Activated CD4-positive, alpha-beta memory T cell treated with anti-CD3 and anti-CD28 coated beads for 36 hours (primary cell): ENCODE results near the gene CCNG1. TPM values are rescaled to one million over a fixed set of nuclear protein-coding genes. Genes with fewer than 3 reads are reported as not detected.

Experiments used
- CTCF ChIA-PET: fragments of 350-600 bp; sonication (Branson Sonifier 250); formaldehyde crosslinking; loops from one replicate; lab custom pipeline; 2021; ENCODE audit warnings: antibody characterized with exemption, inconsistent platforms; lab: Charles Lee
- POLR2A ChIA-PET: fragments of 350-600 bp; sonication (Branson Sonifier 250); formaldehyde crosslinking; loops from one replicate; lab custom pipeline; 2021; ENCODE audit warnings: antibody characterized with exemption; lab: Charles Lee
- DNase-seq: peaks from one replicate; pipeline ENCODE4 v3.0.0-alpha.2; 2020
- H3K27ac Mint-ChIP-seq: one replicate; pipeline ENCODE4 v1.8.0; 2021; ENCODE audit warnings: mixed read lengths
- H3K27me3 Mint-ChIP-seq: one replicate; pipeline ENCODE4 v1.8.0; 2021; ENCODE audit warnings: mixed read lengths
- H3K36me3 Mint-ChIP-seq: one replicate; pipeline ENCODE4 v1.8.0; 2021; ENCODE audit warnings: mixed read lengths
- H3K4me1 Mint-ChIP-seq: one replicate; pipeline ENCODE4 v1.8.0; 2021; ENCODE audit warnings: low read depth, mixed read lengths
- H3K4me3 Mint-ChIP-seq: one replicate; pipeline ENCODE4 v1.8.0; 2021; ENCODE audit warnings: mild to moderate bottlenecking, mixed read lengths
- H3K9me3 Mint-ChIP-seq: one replicate; pipeline ENCODE4 v1.8.0; 2021; ENCODE audit warnings: mixed read lengths
- intact Hi-C: fragments of 100-400 bp; cut with micrococcal nuclease; formaldehyde crosslinking; loops from one replicate; pipeline ENCODE4 v1.15.1; 2023
- total RNA-seq, 2 experiments: library from RNA; stranded (reverse); gene quantifications; one replicate each; pipeline ENCODE4 v1.2.3, GENCODE V29; 2021

The CCNG1 gene
- total RNA-seq, 2 experiments from 2014 or later, result 139 to 164 TPM

DNA sequence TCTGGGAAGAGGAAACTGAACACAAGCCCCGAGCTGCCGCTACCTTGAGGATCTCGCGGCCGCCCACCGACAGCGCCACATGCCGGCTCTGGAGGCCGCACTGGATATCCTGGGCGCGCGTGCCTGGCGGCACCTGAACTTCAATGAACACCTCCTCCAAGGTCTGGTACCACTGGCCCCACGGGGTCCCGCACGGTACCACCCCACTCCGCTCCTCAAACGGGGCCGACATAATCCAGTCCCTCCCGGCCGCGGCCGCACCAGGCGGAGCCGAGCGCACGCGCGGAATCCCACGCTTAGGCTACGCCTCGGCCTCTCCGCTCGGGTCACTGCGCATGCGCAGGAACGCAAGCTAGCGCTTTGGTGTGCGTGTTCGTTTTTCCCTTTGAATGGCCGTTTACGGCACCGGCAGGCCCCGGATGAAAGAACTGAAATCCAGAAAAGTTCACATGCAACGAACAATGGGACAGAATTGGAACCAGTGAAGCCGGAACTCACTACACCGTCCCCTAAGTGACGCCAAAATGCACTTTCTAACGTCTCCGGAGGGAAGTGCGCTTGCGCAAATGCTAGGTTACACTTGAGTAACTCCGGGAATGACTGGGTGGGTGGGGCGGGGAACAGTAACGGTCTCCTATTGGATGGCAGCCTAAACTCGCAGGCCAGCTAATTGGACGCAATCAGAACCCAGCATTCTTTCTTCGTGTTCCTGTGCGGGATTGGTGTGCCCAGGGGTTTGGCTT, 22.6 kb downstream of the CCNG1 start, which contains the start of gene NUDCD2:
Gene NUDCD2, minus strand, starts transcription at position 284 of the 743 bp plus-strand sequence. Its CDS starts 52 bp downstream, at position 232.
- Mint-ChIP-seq H3K36me3 (peaks cover 44% of the 10 kb centered on the region), H3K4me1 (peaks cover 37% of the 10 kb centered on the region), H3K4me3 (peak within 1 kb of the TSS; percentile 96), H3K27ac (peak within 1 kb of the TSS; percentile 100), H3K9me3 (no peaks in the 10 kb centered on the region), H3K27me3 (peaks cover 4% of the 10 kb centered on the region)
- peak; percentile 97 for DNase-seq
- POLR2A ChIA-PET, result interaction anchor here (0.9 to 6.2 kb wide), 4 partner anchors 18 to 56 kb away, joined by 3 to 235 read pairs (median 67); partner anchors contain the start of genes CCNG1 and MAT2B
- CTCF ChIA-PET, result interaction anchor here (0.7 to 4.4 kb wide), 15 partner anchors 10 to 104 kb away, joined by 3 to 47 read pairs (median 4); partner anchors contain the start of genes CCNG1 and MAT2B
- intact Hi-C loops, result loop anchor here (1.0 kb wide), 2 partner anchors 23 to 46 kb away; partner anchors contain the start of gene CCNG1

DNA sequence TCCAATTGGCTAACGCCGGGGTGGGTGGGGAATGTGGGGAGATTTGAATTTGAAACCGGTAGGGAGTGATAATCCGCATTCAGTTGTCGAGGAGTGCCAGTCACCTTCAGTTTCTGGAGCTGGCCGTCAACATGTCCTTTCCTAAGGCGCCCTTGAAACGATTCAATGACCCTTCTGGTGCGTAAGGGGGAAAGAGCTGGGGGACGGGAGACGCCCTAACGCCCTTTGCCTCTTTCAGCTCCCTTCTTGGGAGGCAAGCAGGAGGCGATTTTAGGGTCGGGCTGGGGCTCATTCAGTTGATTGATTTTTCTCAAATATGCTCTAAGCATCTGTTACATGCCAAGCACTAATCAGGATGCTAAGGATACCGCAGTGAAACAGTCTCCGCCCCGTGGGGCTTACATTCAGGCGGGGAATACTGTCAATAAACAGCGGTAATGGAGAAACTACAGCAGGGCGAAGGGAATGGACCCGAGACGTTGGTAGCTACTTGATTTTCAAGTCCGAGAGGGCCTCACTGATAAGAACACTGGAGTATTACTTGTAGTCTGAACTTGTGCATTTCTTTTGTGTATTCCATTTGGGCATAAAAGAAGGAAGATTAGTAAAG, 23.3 kb downstream of the CCNG1 start, which contains the start of gene HMMR:
Gene HMMR, plus strand, starts transcription at position 71 of the 610 bp plus-strand sequence. Its CDS starts 61 bp downstream, at position 132.
- H3K4me3 Mint-ChIP-seq, result peak within 1 kb of the TSS; percentile 96
- H3K9me3 Mint-ChIP-seq, result no peaks in the 10 kb centered on the region
- peaks cover 4% of the 10 kb centered on the region for H3K27me3 Mint-ChIP-seq
- ChIA-PET CTCF (interaction anchor here (0.7 to 4.4 kb wide), 9 partner anchors 13 to 104 kb away, joined by 3 to 47 read pairs (median 6); partner anchors contain the start of genes CCNG1 and MAT2B), POLR2A (interaction anchor here (0.9 to 6.2 kb wide), 4 partner anchors 17 to 55 kb away, joined by 3 to 235 read pairs (median 67); partner anchors contain the start of genes CCNG1 and MAT2B)
- intact Hi-C loops, result loop anchor here (1.0 kb wide), 2 partner anchors 23 to 46 kb away; partner anchors contain the start of gene CCNG1
- peaks cover 39% of the 10 kb centered on the region for H3K36me3 Mint-ChIP-seq
- no peak for DNase-seq
- peak within 1 kb of the TSS; percentile 100 for H3K27ac Mint-ChIP-seq
- peaks cover 33% of the 10 kb centered on the region for H3K4me1 Mint-ChIP-seq

DNA sequence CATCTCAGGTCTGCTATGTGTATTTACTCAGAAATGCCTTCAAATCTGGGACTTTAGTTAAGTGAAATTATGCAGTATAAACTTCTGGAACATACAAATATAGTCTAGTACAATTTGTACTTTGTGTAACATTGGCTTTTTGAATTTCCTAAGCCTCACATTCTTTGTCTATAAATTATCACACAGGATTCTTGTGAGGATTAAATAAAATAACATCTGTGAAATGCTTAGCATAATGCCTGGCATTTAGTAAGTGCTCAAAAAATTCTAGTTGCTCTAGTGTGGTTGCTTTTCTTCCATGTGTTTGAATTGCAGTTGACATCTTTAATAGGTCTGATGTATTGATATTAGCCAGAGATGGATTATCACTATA, 25.7 kb downstream of the CCNG1 start:
- Mint-ChIP-seq H3K36me3 (peaks cover 31% of the 10 kb centered on the region), H3K4me1 (peaks cover 24% of the 10 kb centered on the region), H3K27ac (peak overlapping the region; percentile 33), H3K27me3 (peaks cover 4% of the 10 kb centered on the region), H3K4me3 (no peak overlapping the region), H3K9me3 (no peaks in the 10 kb centered on the region)
- ChIA-PET CTCF (interaction anchor here (0.6 to 1.0 kb wide), 2 partner anchors 26 to 47 kb away, joined by 3 read pairs; partner anchors contain the start of gene CCNG1), POLR2A (interaction anchor here (0.7 to 6.2 kb wide), 2 partner anchors 34 to 44 kb away, joined by 3 to 235 read pairs; partner anchors contain the start of gene MAT2B)
- intact Hi-C loops, result no loop called here
- DNase-seq, result no peak

DNA sequence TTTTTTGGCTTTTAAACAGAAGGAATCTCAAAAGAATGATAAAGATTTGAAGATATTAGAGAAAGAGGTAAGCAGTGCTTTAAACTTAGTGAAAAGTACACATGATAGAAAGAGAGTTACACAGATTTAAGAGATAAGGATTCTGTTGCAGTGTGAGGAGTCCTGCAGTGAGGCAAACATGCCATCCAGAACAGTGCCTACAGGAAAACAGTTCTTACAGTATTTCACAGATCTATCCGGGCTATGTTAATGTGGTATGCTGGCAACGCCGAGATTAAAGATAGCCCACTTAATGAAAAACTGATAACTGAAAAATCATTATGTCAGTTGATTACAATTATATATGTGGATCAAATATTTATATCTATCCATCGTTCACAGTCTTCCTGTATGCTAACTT, 30.3 kb downstream of the CCNG1 start:
- DNase-seq, result no peak
- no peaks in the 10 kb centered on the region for H3K27me3 Mint-ChIP-seq
- peaks cover 44% of the 10 kb centered on the region for H3K36me3 Mint-ChIP-seq
- H3K4me3 Mint-ChIP-seq, result no peak overlapping the region
- ChIA-PET POLR2A (interaction anchor here (0.6 kb wide), 1 partner anchor 30 kb away, joined by 3 read pairs; no protein-coding TSS in a partner anchor), CTCF (interaction anchor here (1.4 kb wide), 1 partner anchor 38 kb away, joined by 4 read pairs; the partner anchor contains the start of gene MAT2B)
- H3K9me3 Mint-ChIP-seq, result no peaks in the 10 kb centered on the region
- peaks cover 15% of the 10 kb centered on the region for H3K4me1 Mint-ChIP-seq
- no peak overlapping the region for H3K27ac Mint-ChIP-seq
- intact Hi-C loops, result no loop called here

DNA sequence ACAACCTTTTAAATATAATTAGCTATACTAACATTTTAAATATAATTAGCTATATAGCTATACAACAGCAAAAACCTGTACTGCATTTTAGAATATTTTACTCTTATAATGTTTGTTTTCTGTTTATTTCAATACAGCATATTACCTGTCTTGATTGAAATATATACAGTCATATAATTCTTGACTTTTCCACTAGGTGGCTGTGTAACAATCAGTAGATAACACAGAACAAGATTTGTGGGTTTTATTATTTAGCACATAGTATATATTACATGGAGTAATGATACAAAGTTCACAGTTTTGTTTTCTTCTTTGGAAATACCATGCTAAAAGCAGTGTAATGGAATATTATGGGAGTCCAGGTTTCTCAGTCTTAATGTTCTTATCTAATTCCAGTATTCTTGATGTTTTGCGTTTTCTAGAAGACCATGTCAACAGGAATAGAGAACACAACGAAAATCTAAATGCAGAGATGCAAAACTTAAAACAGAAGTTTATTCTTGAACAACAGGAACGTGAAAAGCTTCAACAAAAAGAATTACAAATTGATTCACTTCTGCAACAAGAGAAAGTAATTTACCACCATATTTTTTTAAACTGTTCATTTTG, 36.3 kb downstream of the CCNG1 start:
- Mint-ChIP-seq H3K27me3 (no peaks in the 10 kb centered on the region), H3K4me1 (peaks cover 6% of the 10 kb centered on the region), H3K27ac (no peak overlapping the region), H3K4me3 (no peak overlapping the region), H3K36me3 (peaks cover 58% of the 10 kb centered on the region), H3K9me3 (no peaks in the 10 kb centered on the region)
- DNase-seq, result no peak
- ChIA-PET CTCF (interaction anchor here (0.7 to 3.8 kb wide), 11 partner anchors 9 to 92 kb away, joined by 3 to 27 read pairs (median 3); partner anchors contain the start of gene HMMR), POLR2A (no interaction called here)
- intact Hi-C loops, result loop anchor here (1.0 to 2.0 kb wide), 2 partner anchors 30 to 219 kb away; no protein-coding TSS in a partner anchor

DNA sequence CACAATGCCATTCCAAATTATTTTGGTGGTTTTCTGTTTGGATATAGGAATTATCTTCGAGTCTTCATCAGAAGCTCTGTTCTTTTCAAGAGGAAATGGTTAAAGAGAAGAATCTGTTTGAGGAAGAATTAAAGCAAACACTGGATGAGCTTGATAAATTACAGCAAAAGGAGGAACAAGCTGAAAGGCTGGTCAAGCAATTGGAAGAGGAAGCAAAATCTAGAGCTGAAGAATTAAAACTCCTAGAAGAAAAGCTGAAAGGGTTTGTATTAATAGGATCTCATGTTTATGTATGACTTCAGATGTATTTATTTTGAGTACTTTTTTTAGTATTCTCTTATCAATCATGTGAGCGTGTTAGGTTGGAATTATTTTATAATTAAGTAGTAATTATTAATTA, 38.0 kb downstream of the CCNG1 start:
- ChIA-PET CTCF (interaction anchor here (1.3 to 3.8 kb wide), 3 partner anchors 14 to 1029 kb away, joined by 3 to 27 read pairs (median 5); no protein-coding TSS in a partner anchor), POLR2A (no interaction called here)
- peaks cover 59% of the 10 kb centered on the region for H3K36me3 Mint-ChIP-seq
- DNase-seq, result no peak
- H3K4me3 Mint-ChIP-seq, result no peak overlapping the region
- peaks cover 10% of the 10 kb centered on the region for H3K4me1 Mint-ChIP-seq
- intact Hi-C loops, result no loop called here
- H3K27ac Mint-ChIP-seq, result no peak overlapping the region
- H3K9me3 Mint-ChIP-seq, result no peaks in the 10 kb centered on the region
- no peaks in the 10 kb centered on the region for H3K27me3 Mint-ChIP-seq

DNA sequence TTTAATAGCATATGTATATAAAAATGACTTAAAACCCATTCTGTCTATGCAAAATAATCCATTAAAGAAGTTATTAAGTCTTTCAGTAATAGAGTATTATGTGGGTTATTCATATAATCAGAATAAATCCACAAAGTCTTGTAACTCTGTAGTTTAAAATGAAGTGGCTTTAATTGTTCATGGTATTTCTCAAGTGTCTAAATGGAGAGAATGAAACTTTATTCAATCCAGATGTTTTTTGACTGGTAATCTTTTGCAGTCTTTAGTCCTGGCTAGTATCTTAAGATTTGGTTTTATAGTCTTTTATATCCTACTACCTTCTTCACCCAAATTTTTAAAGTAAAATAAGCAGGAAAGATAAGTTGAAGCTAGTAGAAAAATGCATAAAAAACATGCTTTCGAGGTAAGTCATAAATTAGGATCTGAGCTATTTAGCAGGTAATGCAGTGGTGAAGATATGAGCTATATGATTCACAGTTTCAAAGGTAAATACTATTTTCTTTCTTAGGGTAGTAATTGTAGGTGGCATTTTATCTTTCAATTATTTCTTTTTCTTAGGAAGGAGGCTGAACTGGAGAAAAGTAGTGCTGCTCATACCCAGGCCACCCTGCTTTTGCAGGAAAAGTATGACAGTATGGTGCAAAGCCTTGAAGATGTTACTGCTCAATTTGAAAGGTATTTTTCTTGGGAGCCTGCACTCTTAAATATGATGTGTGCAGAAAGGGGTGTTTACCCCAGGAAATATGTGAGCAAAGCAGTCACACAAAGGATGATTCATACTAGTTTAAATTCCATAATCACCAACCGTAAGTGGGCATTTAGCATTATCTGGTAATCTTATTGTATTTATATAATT, 41.0 kb downstream of the CCNG1 start:
- CTCF ChIA-PET, result interaction anchor here (0.6 to 1.1 kb wide), 2 partner anchors 70 to 175 kb away, joined by 3 read pairs; no protein-coding TSS in a partner anchor
- Mint-ChIP-seq H3K4me3 (no peak overlapping the region), H3K9me3 (no peaks in the 10 kb centered on the region), H3K36me3 (peaks cover 54% of the 10 kb centered on the region), H3K27me3 (no peaks in the 10 kb centered on the region), H3K4me1 (peaks cover 10% of the 10 kb centered on the region), H3K27ac (peak overlapping the region; percentile 46)
- POLR2A ChIA-PET, result interaction anchor here (0.6 kb wide), 1 partner anchor 18 kb away, joined by 3 read pairs; the partner anchor contains the start of genes HMMR and NUDCD2
- no peak for DNase-seq
- intact Hi-C loops, result no loop called here

DNA sequence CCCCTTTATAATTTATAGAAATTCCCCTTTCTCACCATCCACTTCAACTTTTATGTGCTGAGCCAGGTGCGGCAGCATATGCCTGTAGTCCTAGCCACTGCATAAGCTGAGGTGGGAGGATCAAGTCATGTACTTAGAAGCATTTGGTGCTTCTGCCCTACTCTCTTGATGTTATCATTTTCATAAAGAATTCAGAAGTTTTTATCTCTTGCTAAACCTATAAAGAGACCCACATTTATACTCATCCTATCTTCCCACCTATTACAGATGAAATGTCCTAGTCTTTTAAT, 41.5 kb downstream of the CCNG1 start:
- no peak for DNase-seq
- intact Hi-C loops, result no loop called here
- no peaks in the 10 kb centered on the region for H3K27me3 Mint-ChIP-seq
- peaks cover 10% of the 10 kb centered on the region for H3K4me1 Mint-ChIP-seq
- POLR2A ChIA-PET, result no interaction called here
- no peak overlapping the region for H3K27ac Mint-ChIP-seq
- H3K9me3 Mint-ChIP-seq, result no peaks in the 10 kb centered on the region
- H3K4me3 Mint-ChIP-seq, result no peak overlapping the region
- CTCF ChIA-PET, result interaction anchor here (1.1 kb wide), 1 partner anchor 71 kb away, joined by 3 read pairs; no protein-coding TSS in a partner anchor
- H3K36me3 Mint-ChIP-seq, result peaks cover 54% of the 10 kb centered on the region

DNA sequence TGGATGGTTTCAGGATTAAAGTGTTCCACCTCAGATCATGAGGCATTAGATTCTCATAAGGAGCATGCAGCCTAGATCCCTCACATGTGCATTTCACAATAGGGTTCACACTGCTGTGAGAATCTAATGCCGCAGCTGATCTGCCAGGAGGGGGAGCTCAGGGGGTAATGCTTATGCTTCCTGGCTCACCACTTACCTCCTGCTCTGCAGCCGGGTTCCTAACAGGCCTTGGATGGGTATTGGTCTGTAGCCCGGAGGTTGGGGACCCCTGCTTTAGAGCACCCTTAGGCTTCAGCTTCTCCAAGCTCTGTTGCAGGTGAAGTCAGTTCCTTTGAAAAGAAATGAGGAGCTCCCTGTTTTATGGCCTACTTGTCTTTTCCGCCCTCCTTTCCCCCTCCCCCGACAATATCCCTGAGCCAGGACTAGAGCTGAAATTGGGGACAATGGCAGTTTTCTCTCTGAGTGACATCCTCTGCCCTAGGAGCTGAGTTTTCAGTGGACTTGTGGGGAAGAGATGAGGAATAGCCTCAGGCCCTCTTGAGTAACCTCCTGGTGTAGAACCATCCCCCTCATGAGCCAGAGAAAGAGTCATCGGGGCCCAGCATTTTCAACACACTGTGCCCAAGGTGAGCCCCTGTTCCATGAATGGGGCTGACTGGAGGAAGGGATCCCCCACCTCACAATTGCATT, 51.8 kb downstream of the CCNG1 start:
- intact Hi-C loops, result no loop called here
- no peak overlapping the region for H3K4me3 Mint-ChIP-seq
- POLR2A ChIA-PET, result interaction anchor here (1.2 kb wide), 1 partner anchor 16 kb away, joined by 5 read pairs; no protein-coding TSS in a partner anchor
- H3K36me3 Mint-ChIP-seq, result peaks cover 41% of the 10 kb centered on the region
- no peak for DNase-seq
- CTCF ChIA-PET, result interaction anchor here (0.7 to 1.4 kb wide), 5 partner anchors 11 to 1015 kb away, joined by 3 to 5 read pairs (median 3); partner anchors contain the start of gene MAT2B
- no peaks in the 10 kb centered on the region for H3K27me3 Mint-ChIP-seq
- no peaks in the 10 kb centered on the region for H3K4me1 Mint-ChIP-seq
- H3K9me3 Mint-ChIP-seq, result no peaks in the 10 kb centered on the region
- H3K27ac Mint-ChIP-seq, result no peak overlapping the region

DNA sequence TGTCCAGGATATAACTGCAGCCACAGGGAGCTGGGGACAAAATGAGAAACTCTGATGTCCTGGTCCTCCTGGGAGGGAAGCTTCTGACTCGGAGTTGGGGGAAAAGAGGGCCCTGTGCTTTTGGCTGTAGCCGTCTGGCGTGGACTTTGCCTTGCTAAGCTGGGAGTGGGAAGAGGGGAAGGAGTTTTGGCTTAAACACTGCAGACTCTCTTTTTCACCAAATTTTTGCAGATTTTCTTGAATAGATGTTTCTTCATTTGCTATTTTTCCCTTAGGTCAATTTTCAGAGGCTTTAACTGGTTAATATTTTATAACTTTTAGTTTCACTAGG, 52.3 kb downstream of the CCNG1 start:
- ChIA-PET POLR2A (interaction anchor here (1.2 kb wide), 1 partner anchor 15 kb away, joined by 5 read pairs; no protein-coding TSS in a partner anchor), CTCF (interaction anchor here (1.2 to 1.4 kb wide), 2 partner anchors 15 to 1015 kb away, joined by 3 to 5 read pairs; no protein-coding TSS in a partner anchor)
- Mint-ChIP-seq H3K4me3 (no peak overlapping the region), H3K36me3 (peaks cover 37% of the 10 kb centered on the region), H3K9me3 (no peaks in the 10 kb centered on the region), H3K4me1 (no peaks in the 10 kb centered on the region), H3K27ac (no peak overlapping the region), H3K27me3 (no peaks in the 10 kb centered on the region)
- no peak for DNase-seq
- intact Hi-C loops, result no loop called here
